Smooth muscle cell (in vitro differentiated cells): ENCODE results near the gene IL12B. TPM values are rescaled to one million over a fixed set of nuclear protein-coding genes. Genes with fewer than 3 reads are reported as not detected.

Experiments used
- DNase-seq: peaks from one replicate; lab custom pipeline; 2025; ENCODE audit not compliant: unreplicated experiment; lab: John Stamatoyannopoulos, UW
- H2AFZ ChIP-seq: fragments of 200-600 bp; sonication (generic); 2 replicates; pipeline ENCODE4 v1.6.0; 2016; ENCODE audit warnings: antibody characterized with exemption, low read depth, mild to moderate bottlenecking
- H3F3A ChIP-seq: fragments of 200-600 bp; sonication (generic); 2 replicates; pipeline ENCODE4 v1.6.0; 2017; ENCODE audit warnings: antibody characterized with exemption, low read depth
- H3K27ac ChIP-seq: fragments of 200-600 bp; sonication (generic); 2 replicates; pipeline ENCODE4 v1.5.1; 2016; ENCODE audit warnings: low read depth, mild to moderate bottlenecking
- H3K27me3 ChIP-seq: fragments of 200-600 bp; sonication (generic); 2 replicates; pipeline ENCODE4 v1.6.1; 2016; ENCODE audit warnings: low read depth, mild to moderate bottlenecking
- H3K36me3 ChIP-seq: fragments of 200-600 bp; sonication (generic); 2 replicates; pipeline ENCODE4 v1.5.1; 2016; ENCODE audit warnings: low read depth
- H3K4me1 ChIP-seq: fragments of 200-600 bp; sonication (generic); 2 replicates; pipeline ENCODE4 v1.5.1; 2016; ENCODE audit warnings: low read depth
- H3K4me2 ChIP-seq: fragments of 200-600 bp; sonication (generic); 2 replicates; pipeline ENCODE4 v1.6.0; 2016; ENCODE audit warnings: mild to moderate bottlenecking
- H3K4me3 ChIP-seq: fragments of 200-600 bp; sonication (generic); 2 replicates; pipeline ENCODE4 v1.5.1; 2016; ENCODE audit warnings: mild to moderate bottlenecking
- H3K79me2 ChIP-seq: fragments of 200-600 bp; sonication (generic); 2 replicates; pipeline ENCODE4 v1.6.0; 2016; ENCODE audit warnings: low read depth, mild to moderate bottlenecking
- H3K9ac ChIP-seq: fragments of 200-600 bp; sonication (generic); 2 replicates; pipeline ENCODE4 v1.6.0; 2016; ENCODE audit warnings: low read depth
- H3K9me3 ChIP-seq: fragments of 200-600 bp; sonication (generic); replicated peaks from 2 replicates; pipeline ENCODE4 v1.5.1; 2016; ENCODE audit warnings: low read depth
- H4K20me1 ChIP-seq: fragments of 200-600 bp; sonication (generic); 2 replicates; pipeline ENCODE4 v1.6.0; 2016; ENCODE audit warnings: low read depth
- CTCF ChIP-seq: fragments of 200-600 bp; sonication (generic); IDR thresholded peaks from 2 replicates; pipeline ENCODE4 v1.5.1; 2017; ENCODE audit warnings: borderline replicate concordance, mild to moderate bottlenecking, antibody characterized with exemption; ENCODE audit not compliant: insufficient read depth, poor library complexity, severe bottlenecking
- WGBS: methylation state at CpG from one replicate; pipeline ENCODE4 v1.1.7; 2016; ENCODE audit warnings: low lambda C conversion rate; 5-methylcytosine and 5-hydroxymethylcytosine counted together
- polyA plus RNA-seq: library from polyadenylated mRNA; unstranded; fragments of >200 nt; fragmentation: Nextera tagmentation; extraction: Ambion mirVana; gene quantifications from 2 replicates; pipeline ENCODE4 v1.2.1, GENCODE V29; 2016
- total RNA-seq: library from RNA; depleted of rRNA; stranded (reverse); fragments of >200 nt; gene quantifications from 2 replicates; pipeline ENCODE4 v1.2.3, GENCODE V29; 2014

Gene IL12B
- total and polyA plus RNA-seq, 2 experiments from 2014 or later = not detected

GRCh38 chr5:159338118-159338517 is 7.8 kb upstream of the IL12B start:
- Histone ChIP-seq H3K4me3 (no peak overlapping the region), H3K27me3 (no peaks in the 10 kb centered on the region), H3K79me2 (no peaks in the 10 kb centered on the region), H3K4me2 (peak overlapping the region; percentile 12), H3K9ac (no peak overlapping the region), H2AFZ (no peak overlapping the region), H3K4me1 (no peaks in the 10 kb centered on the region), H3K27ac (peak overlapping the region; percentile 77), H3K9me3 (no peaks in the 10 kb centered on the region), H3K36me3 (no peaks in the 10 kb centered on the region), H4K20me1 (no peaks in the 10 kb centered on the region), H3F3A (peaks cover 8% of the 10 kb centered on the region)
- TF ChIP-seq CTCF = no peak
- no peak for DNase-seq

GRCh38 chr5:159337016-159337955 is 7.0 kb upstream of the IL12B start:
- DNase-seq = no peak
- peaks cover 8% of the 10 kb centered on the region for H3F3A ChIP-seq
- no peaks in the 10 kb centered on the region for H4K20me1 ChIP-seq
- H3K27me3 ChIP-seq = no peaks in the 10 kb centered on the region
- peak overlapping the region; percentile 77 for H3K27ac ChIP-seq
- 0% methylated on average over 1 of the region's 1 CpG for WGBS
- H3K79me2 ChIP-seq = no peaks in the 10 kb centered on the region
- peak overlapping the region; percentile 22 for H3K4me2 ChIP-seq
- TF ChIP-seq CTCF = no peak
- no peak overlapping the region for H3K4me3 ChIP-seq
- H3K4me1 ChIP-seq = no peaks in the 10 kb centered on the region
- H3K9me3 ChIP-seq = no peaks in the 10 kb centered on the region
- H3K36me3 ChIP-seq = no peaks in the 10 kb centered on the region
- H3K9ac ChIP-seq = no peak overlapping the region
- no peak overlapping the region for H2AFZ ChIP-seq

GRCh38 chr5:159336586-159336985 is 6.3 kb upstream of the IL12B start:
- H3K4me2 ChIP-seq = no peak overlapping the region
- no peak for TF ChIP-seq CTCF
- 93% methylated on average over 5 of the region's 5 CpGs for WGBS

More at GRCh38 chr5:159336586-159336985, 6.3 kb upstream of the IL12B start:
- peaks cover 8% of the 10 kb centered on the region for H3F3A ChIP-seq
- H3K9me3 ChIP-seq = no peaks in the 10 kb centered on the region
- H3K9ac ChIP-seq = no peak overlapping the region
- no peaks in the 10 kb centered on the region for H3K79me2 ChIP-seq
- H3K27ac ChIP-seq = peak overlapping the region; percentile 77
- H2AFZ ChIP-seq = no peak overlapping the region
- no peak for DNase-seq
- H4K20me1 ChIP-seq = no peaks in the 10 kb centered on the region
- H3K4me3 ChIP-seq = no peak overlapping the region
- H3K27me3 ChIP-seq = no peaks in the 10 kb centered on the region
- H3K4me1 ChIP-seq = peaks cover 3% of the 10 kb centered on the region
- no peaks in the 10 kb centered on the region for H3K36me3 ChIP-seq
